ENCODE data around the gene NANOS2. TPM values are rescaled to one million over a fixed set of nuclear protein-coding genes. Genes with fewer than 3 reads are reported as not detected.
A peak's percentile ranks its signal among the peaks of the same experiment; 100 is the strongest.

The NANOS2 gene
- total and polyA plus RNA-seq, 2 of the 13 experiments (the other 11 are each of a cell fraction or from before 2014, with no cell fraction given) = not detected

- no peak for TF ChIP-seq ZBTB39 (CRISPR knock-in tag; IDR thresholded peaks at IDR 0.05)
- no peak for TF ChIP-seq MTF2 (CRISPR knock-in tag; IDR thresholded peaks at IDR 0.05; ENCODE audit: borderline replicate concordance)
- no peak for TF ChIP-seq RFX5 (IDR thresholded peaks at IDR 0.05; ENCODE audit: low read depth, low read length)
- peak; percentile 92 for TF ChIP-seq RBFOX2 (IDR thresholded peaks at IDR 0.05; ENCODE audit: low read depth, low read length)
- TF ChIP-seq U2AF2 (IDR thresholded peaks at IDR 0.05; ENCODE audit: low read depth, low read length) = no peak
- TF ChIP-seq KLF11 (CRISPR knock-in tag; IDR thresholded peaks at IDR 0.05) = peak; percentile 28; the same call in 1 of the 2 replicates
- TF ChIP-seq ZNF510 (CRISPR knock-in tag; IDR thresholded peaks at IDR 0.05; ENCODE audit: low read depth) = no peak
- TF ChIP-seq TMF1 (CRISPR knock-in tag; IDR thresholded peaks at IDR 0.05; ENCODE audit: low read depth) = no peak
- TF ChIP-seq MNT (IDR thresholded peaks at IDR 0.05) = peak; percentile 17; the same call in 1 of the 2 replicates
- peak; percentile 81; the same call in 1 of the 2 replicates for TF ChIP-seq NFKB2 (CRISPR knock-in tag; IDR thresholded peaks at IDR 0.05; ENCODE audit: borderline replicate concordance)
- TF ChIP-seq ATM (IDR thresholded peaks at IDR 0.05; ENCODE audit: borderline replicate concordance) = no peak
- no peak for TF ChIP-seq ZNF382 (CRISPR knock-in tag; IDR thresholded peaks at IDR 0.05; ENCODE audit: borderline replicate concordance)
- TF ChIP-seq ZBTB43 (CRISPR knock-in tag; conservative IDR thresholded peaks at IDR 0.05) = peak; percentile 71; the same call in 1 of the 2 replicates
- no peak for TF ChIP-seq FOXK2 (IDR thresholded peaks at IDR 0.05)
- peak; percentile 67; the same call in 1 of the 2 replicates for TF ChIP-seq ZNF143 (CRISPR knock-in tag; IDR thresholded peaks at IDR 0.05)
- TF ChIP-seq HNF1A (IDR thresholded peaks at IDR 0.05; ENCODE audit: low read depth) = peak; percentile 99
- peak; percentile 100 for TF ChIP-seq HNF1A (CRISPR knock-in tag; IDR thresholded peaks at IDR 0.05; ENCODE audit: borderline replicate concordance)
- TF ChIP-seq AHR (CRISPR knock-in tag; IDR thresholded peaks at IDR 0.05) = no peak; the same call in 1 of the 2 replicates
- TF ChIP-seq CENPBD1 (CRISPR knock-in tag; IDR thresholded peaks at IDR 0.05; ENCODE audit: borderline replicate concordance, low read depth) = no peak; the same call in none of the 2 replicates
Measured at GRCh38 chr19:45882652-45883585, 31.7 kb downstream of the NANOS2 start (continued).

Data from HepG2 (cell line).